GM21360 (cell line): ENCODE results near the gene MIGA1.
"Not testable (repeated sequence)": the region's sequence is repeated elsewhere in the genome, so short reads cannot be mapped to it uniquely, and the experiment has no call there.

ENCODE experiments used
- ATAC-seq: cut with Tn5 transposase; IDR thresholded peaks from one replicate; pipeline ENCODE4 v1.9.1; 2021; ENCODE audit warnings: mild to moderate bottlenecking, moderate library complexity; ENCODE audit not compliant: unreplicated experiment

MIGA1 gene, protein sequence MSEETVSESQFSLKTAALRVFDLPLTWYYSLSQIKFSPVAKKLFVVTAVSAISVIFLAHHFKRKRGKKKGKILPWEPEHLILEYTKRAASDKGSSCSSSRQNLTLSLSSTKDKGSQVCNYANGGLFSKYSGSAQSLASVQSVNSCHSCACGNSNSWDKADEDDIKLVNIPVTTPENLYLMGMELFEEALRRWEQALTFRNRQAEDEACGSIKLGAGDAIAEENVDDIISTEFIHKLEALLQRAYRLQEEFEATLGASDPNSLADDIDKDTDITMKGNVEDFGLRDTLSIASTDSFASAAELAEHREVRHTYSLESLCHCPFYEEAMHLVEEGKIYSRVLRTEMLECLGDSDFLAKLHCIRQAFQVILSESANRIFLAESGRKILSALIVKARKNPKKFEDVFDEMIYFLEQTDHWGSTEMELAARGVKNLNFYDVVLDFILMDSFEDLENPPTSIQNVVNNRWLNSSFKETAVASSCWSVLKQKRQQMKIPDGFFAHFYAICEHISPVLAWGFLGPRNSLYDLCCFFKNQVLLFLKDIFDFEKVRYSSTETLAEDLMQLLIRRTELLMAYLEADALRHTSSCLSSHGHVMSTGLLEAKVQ

DNA sequence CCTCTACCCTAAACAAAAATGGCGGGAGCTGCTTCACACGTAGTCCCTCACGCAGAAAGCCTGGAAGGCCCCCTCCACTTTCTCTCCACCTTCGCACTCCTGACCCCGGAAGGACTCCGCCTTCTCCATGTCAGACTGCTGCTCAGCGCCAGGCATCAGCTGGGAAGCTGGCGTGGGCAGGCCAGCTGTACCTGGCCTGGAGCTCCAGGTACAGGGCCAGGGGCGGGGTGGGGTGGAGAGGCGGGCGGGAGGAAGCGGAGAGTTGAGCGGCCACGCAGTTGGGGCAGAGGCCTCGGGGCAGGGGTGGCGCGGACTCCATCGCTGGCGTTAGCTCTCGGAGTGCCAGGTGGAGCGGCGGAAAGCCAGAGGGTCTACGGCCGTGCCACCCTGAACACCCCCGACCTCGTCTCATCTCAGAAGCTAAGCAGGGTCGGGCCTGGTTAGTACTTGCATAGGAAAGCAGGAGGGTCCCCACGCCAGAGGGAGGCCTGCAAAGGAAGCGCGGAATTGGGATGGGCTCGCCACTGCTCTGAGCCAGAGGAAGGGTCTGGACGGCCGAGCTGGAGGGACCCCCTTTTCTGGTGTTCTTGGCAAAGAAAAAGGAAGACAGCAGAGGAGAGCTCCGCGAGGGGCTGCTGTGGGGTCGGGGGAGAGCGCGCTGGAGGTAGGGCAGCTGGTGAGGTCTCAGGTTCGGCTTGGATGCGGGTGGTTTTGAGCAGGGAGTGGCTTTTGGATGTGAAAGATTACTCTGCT, at the start of gene MIGA1:
MIGA1 (plus strand) TSS at position 121 of the 753 bp plus-strand sequence. CDS start 3,604 bp downstream, outside the sequence.
- ATAC-seq = peak; percentile 91

DNA sequence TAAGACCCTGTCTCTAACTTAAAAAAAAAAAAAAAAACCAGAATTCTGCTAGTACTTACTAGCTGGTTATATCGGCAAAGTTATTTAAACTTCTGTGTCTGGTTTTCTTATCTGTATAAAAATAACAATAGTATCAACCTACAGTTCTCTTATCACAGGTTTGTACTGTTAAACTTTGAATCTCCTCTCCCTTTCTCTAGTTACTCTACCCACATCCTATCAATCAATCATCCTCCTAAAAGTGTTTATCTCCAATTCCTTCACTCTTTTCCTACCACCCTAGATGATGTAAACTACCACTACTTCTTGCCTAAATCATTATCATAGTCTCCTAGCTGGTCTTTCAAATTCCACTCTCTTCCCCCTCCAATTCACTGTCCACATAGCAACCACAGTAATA, 47.4 kb upstream of the MIGA1 start:
- no peak for ATAC-seq

DNA sequence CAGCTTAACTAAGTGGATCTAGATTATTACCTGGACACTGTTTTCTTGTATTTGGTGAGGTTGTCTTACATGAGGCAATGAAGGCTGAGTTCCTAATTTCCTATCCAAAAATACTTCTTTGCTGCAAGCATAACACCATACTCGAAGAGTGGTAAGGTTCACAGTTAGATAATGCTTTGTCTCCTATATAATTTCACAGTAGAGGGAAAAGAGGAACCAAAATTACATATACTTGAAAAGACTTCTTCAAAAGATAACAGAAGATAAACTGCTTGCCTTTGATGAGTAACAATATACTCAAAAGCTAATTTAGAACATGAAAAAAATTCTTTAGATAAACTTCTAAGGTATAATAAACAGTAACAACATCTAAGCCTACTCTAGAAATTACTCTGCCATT, 40.2 kb upstream of the MIGA1 start:
- ATAC-seq = no peak

GRCh38 chr1:77741316-77741715, 38.1 kb upstream of the MIGA1 start:
- no peak for ATAC-seq

DNA sequence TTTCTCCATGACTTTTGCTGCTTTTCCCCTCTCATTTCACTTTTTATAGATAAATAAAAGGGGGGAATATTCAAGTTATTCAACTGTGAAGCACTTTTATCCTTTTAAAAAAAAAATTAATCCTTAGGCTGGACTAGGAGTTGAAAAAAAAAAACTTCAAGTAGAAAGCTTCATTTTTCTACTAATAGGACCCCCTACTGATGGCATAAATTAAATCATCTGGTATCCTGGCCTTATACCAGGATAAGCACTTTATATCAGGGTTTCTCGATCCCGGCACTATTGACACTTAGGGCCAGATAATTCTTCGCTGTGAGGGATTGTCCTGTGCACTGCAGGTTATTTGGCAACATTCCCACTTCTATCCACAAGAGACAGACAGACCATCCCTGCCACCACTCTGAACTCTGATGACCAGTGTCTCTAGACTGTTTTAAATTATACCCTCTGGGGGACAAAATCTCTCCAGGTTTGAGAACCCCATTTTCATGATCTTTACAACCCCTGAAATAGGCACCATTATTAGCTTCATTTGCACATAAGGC, 37.4 kb upstream of the MIGA1 start:
- ATAC-seq = no peak

- ATAC-seq = no peak
These were observed 34.9 kb upstream of the MIGA1 start for GRCh38 chr1:77744576-77744975.

DNA sequence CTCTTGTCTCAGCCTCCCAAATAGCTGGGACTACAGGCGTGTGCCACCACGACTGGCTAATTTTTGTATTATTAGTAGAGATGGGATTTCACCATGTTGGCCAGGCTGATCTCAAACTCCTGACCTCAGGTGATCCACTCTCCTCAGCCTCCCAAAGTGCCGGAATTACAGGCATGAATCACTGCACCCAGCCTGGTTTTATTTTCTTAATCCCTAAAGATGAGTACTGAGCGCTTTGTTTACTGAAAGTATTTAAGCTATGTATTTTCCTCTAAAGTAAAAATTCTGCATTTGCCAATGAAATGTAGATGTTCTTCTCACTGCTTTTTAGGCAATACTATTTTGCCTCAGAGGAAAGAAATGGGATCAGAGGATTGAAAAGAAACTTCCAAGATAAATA, 30.0 kb upstream of the MIGA1 start:
- not testable (repeated sequence) for ATAC-seq

DNA sequence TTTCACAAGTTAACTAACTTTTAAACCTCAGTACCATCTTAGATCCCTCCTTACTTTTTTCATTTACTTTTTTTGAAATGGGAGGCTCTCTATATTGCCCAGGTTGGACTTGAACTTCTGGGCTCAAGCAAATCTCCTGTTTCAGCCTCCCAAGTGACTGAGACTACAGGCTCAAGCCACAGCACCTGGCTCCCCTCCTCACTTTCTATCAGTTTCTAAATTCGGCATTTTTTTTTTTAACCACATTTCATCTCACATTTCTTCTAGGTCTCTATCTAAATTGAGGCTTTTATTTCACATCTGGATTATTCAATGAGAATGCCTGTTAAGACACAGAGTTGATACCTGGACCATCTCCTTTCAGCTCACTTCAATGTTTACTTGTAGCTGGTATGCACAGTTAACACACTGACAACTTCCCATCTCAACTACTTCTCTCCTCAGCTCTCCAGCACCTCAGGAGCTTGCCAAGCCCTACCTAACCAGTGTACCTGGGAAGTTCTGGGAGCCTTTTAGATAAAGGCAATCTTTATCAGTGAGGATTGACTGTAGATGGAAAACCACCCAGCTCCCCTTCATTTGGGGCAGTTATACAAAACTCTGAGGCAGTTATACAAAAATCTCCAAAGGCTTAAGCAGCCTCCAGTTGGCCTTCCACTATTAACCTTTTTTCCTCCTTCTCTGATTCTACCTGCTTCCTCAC, 23.2 kb upstream of the MIGA1 start:
- no peak for ATAC-seq

DNA sequence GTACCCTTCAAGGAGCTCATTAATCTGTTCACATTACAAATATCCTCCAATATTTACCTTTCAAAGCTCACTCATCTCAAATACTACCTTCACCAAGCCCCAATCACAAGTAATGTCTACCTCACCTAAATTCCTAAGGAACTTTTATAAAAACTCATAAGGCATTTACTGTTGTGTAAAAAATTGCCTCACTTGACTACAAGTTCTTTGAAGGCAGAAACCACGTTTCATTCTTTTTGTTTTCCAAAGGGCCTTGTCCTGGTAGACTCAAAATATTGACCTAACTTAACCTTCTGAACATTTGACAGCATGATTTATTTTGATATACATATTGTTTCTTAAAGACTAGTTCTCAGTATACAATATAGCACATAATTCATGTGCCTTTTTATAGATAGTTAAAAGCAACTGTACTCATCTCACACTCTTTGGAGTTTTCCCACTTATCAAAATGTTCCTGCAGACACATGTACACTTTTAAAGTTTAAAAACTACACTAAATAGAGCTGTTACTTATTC, 22.3 kb upstream of the MIGA1 start:
- no peak for ATAC-seq

DNA sequence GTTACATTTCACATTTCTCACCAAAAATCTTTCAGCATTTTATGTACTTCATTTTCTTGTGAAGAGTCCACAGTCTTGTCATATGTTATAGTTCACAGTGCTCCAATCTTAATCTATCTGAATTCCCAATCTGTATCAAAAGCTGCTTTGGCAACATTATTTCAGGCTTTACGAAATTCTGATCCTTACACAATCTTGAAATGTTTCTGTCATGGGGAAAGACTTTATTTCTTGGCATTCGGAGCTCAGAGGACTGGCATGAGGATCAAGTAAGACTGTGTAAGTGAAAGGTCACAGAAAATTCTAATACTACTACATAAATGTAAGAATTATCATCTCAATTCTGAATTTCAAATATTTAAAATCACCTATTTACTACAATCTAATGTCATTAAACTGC, 21.8 kb upstream of the MIGA1 start:
- no peak for ATAC-seq

DNA sequence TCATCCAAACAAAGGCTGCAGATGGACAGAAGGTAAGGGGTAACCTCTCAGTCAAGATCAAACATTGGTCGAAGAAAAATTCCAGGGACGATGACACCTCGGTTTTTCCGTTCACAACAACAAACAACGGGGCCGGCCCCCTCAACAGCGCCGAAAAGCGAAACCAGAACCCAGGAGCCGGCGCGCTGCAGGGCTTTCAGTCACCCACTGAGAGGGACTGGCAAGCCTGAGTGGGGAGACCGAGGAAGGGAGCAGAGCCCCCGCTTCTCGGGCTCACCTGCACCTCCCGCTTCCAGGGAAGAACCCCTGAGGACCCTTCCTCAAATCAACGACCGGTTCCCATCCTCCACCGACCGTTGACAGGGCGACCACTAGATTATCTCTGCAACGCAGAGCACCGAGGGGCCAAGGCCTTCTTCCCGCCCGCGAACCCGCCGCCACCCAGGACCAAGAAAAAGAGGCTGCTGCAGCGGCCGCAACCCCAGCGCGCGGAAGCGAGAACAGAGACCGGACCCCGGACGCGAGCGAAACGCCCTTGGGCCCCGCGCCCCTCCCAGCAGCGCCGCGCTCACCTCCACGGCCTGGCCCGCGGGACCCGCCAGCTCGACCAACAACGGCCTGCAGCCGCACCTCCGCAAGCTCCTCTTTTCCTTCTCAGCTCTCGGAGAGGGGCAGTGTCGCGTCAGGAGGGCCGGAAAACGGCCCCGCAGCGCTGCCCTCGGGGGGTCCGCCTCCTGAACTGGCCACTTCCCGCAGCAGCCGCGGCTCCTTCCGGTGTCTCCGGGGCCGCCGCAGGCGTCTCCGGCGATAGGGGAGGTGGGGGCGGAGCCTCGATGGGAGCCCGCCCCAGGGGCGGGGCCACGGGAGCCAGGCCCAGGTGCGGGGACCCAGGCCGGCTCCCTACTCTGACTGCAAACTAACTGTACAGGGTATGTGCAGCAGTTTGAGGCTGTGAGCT, 20.1 kb upstream of the MIGA1 start, which contains the start of gene USP33:
USP33 (minus strand) TSS at position 782 of the 958 bp plus-strand sequence. CDS start 18,155 bp downstream, outside the sequence.
- ATAC-seq = peak; percentile 94

DNA sequence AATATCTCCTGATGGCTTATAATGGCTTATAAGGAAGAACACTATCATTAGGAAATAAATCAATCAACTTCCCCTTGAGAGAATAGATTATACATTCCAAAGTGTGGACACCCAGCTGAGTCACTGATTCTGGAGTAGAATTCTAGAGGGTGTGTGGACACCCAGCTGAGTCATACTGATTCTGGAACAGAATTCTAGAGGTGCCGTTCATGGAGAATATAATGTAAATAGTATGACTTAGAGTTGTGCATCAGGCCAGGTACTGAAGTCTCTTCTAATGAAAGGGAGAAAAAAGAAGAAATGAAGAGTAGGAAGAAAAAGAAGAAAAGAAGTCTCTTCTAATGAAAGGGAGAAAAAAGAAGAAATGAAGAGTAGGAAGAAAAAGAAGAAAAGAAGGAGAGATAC, 17.4 kb upstream of the MIGA1 start:
- ATAC-seq = no peak

- no peak for ATAC-seq
These were observed 11.4 kb upstream of the MIGA1 start for GRCh38 chr1:77768006-77768405.

GRCh38 chr1:77776007-77776700, 3.3 kb upstream of the MIGA1 start:
- ATAC-seq = no peak

DNA sequence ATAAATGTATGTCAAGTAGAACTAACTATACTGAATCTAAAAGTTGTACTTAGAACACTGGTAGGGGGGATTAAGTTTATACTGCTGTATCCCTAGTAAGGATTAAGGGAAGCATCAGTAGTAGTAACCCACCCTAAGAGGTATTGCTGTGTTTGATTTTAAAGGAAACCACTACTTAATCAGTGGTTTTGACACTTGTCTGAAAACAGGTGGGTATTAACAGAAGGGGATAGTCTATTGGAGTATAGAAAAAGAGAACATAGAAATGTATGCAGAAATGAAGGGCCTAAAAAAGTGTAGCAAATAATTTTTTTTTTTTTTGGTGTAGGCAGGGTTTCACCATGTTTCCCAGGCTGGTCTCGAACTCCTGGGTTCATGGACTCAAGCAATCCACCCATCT, 2.2 kb downstream of the MIGA1 start:
- ATAC-seq = no peak

GRCh38 chr1:77783141-77783540, 3.7 kb downstream of the MIGA1 start:
- no peak for ATAC-seq

DNA sequence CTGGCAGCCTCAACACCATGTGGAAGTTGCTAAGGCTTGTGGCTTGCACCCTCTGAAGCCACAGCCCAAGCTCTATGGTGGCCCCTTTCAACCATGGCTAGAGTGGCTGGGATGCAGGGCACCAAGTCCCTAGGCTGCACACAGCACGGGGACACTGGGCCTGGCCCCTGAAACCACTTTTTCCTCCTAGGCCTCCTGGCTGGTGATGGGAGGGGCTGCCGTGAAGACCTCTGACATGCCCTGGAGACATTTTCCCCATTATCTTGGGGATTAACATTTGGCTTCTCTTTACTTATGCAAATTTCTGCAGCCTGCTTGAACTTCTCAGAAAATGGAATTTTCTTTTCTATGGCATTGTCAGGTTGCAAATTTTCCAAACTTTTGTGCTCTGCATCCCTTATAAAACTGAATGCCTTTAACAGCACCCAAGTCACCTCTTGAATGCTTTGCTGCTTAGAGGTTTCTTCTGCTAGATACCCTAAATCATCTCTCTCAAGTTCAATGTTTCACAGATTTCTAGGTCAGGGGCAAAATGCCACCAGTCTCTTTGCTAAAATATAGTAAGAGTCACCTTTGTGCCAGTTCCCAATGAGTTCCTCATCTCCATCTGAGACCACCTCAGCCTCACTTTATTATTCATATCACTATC, 6.8 kb downstream of the MIGA1 start:
- not testable (repeated sequence) for ATAC-seq

DNA sequence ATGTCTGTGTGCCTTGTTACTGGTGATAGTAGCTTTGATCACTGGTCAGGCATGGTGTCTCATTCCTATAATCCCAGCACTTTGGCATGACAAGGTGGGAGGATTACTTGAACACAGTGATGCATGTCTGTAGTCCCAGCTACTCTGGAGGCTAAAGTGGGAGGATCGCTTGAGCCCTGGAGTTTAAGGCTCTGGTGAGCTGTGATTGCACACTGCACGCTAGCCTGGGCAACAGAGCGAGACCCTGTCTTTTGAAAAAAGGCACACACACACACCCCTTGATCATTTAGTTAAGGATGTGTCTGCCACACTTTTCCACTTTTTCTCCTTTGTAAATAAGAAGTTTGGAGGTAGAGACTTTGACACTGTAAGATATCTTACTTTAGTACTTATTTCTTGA, 15.1 kb downstream of the MIGA1 start:
- no peak for ATAC-seq
